Psoas muscle (tissue), 8 donors: ENCODE results near the gene CASTOR1. TPM values are rescaled to one million over a fixed set of nuclear protein-coding genes. Genes with fewer than 3 reads are reported as not detected.

ENCODE experiments used
- ATAC-seq, 4 donors: fragments of 200-7000 bp; cut with Tn5 transposase; one replicate each; pipeline ENCODE4 v1.9.1; 2020; ENCODE audit warnings: moderate library complexity in 3 of 4, mild to moderate bottlenecking in 2 of 4
- DNase-seq, 2 donors: peaks; one replicate each; pipeline ENCODE4 v3.0.0-alpha.2; 2020
- H3K27ac ChIP-seq: fragments of 200-600 bp; one replicate; pipeline ENCODE4 v1.8.0; 2022
- H3K27me3 ChIP-seq, 3 donors: fragments of 200-600 bp in 1 of 3; one replicate each; pipeline versions ENCODE4 v1.6.1 to v1.8.0; 2013 to 2022; ENCODE audit warnings: low read length in 2 of 3, mild to moderate bottlenecking in 2 of 3, moderate library complexity in 1 of 3; ENCODE audit not compliant: insufficient read depth in 3 of 3
- H3K36me3 ChIP-seq, 2 donors: fragments of 200-600 bp in 1 of 2; one replicate each; pipeline versions ENCODE4 v1.6.1 to v1.8.0; 2013 to 2022; ENCODE audit warnings: low read depth in 1 of 2, mild to moderate bottlenecking in 1 of 2, moderate library complexity in 1 of 2; ENCODE audit not compliant: insufficient read depth in 1 of 2
- H3K4me1 ChIP-seq: fragments of 200-600 bp; one replicate; pipeline ENCODE4 v1.8.0; 2022
- H3K4me3 ChIP-seq: fragments of 200-600 bp; one replicate; pipeline ENCODE4 v1.8.0; 2022; ENCODE audit warnings: mild to moderate bottlenecking
- H3K9me3 ChIP-seq: fragments of 200-600 bp; one replicate; pipeline ENCODE4 v1.8.0; 2022
- CTCF ChIP-seq: fragments of 200-600 bp; IDR thresholded peaks from one replicate; pipeline ENCODE4 v1.8.0; 2022; ENCODE audit warnings: antibody characterized with exemption
- WGBS, 3 donors: extraction: QIAGEN DNeasy Blood & Tissue Kit; methylation state at CpG; one replicate each; pipeline versions ENCODE4 v1.1.6 to v1.1.7; 2013; 5-methylcytosine and 5-hydroxymethylcytosine counted together
- intact Hi-C, 2 donors: fragments of 100-400 bp; cut with DNase I; formaldehyde crosslinking; loops; one replicate each; pipeline versions ENCODE4 v1.11.0 to v1.14.2; 2022
- polyA plus RNA-seq, 3 donors: library from polyadenylated mRNA; stranded (reverse); fragments of 200-250 nt; gene quantifications; one replicate each; pipeline ENCODE4 v1.2.3, GENCODE V29; 2013
- total RNA-seq, 4 donors: library from RNA; stranded (reverse); fragmentation: NEBNext Ultra II Directional in 2 of 4; extraction: Animal tissue kit (Norgen Biotek cat#: 25700) in 2 of 4; gene quantifications; one replicate each; pipeline versions ENCODE4 v1.2.1 to v1.2.4, GENCODE V29; 2021 to 2023
- donor health status: healthy with polysubstance abuse.
- donor health status: DM: no; HTN: no; CAD: no; lungs with moderate emphysema.
- donor health status: Bipolar disorder and iron deficiency.
- donor health status: healthy.
- donor health status: DM: yes; HTN: yes; CAD: no.
- donor health status: DM: no; HTN: no; CAD: no.
- donor health status: DM: no; HTN: no; CAD: no.
- donor health status: DM: yes; HTN: yes; CAD: no.

The CASTOR1 gene
- total and polyA plus RNA-seq, 7 donors: 0.44 to 5.1 (median 2.9) TPM

- no peaks in the 10 kb centered on the region for H3K36me3 ChIP-seq
- H3K27me3 ChIP-seq: peaks cover 0 to 51% (median 16%) of the 10 kb centered on the region in 3 donors
- no peaks in the 10 kb centered on the region for H3K9me3 ChIP-seq
- intact Hi-C loops: no loop called here
- no peak overlapping the region for H3K27ac ChIP-seq
- ATAC-seq (no peak), DNase-seq (no peak)
- no peak overlapping the region for H3K4me3 ChIP-seq
- WGBS, 3 donors: 78 to 85% (median 82%) methylated on average over 11 of the region's 11 CpGs
- no peak for TF ChIP-seq CTCF
- H3K4me1 ChIP-seq: peaks cover 4% of the 10 kb centered on the region
Measured at GRCh38 chr22:30247561-30247960, 41.7 kb downstream of the CASTOR1 start.

- H3K36me3 ChIP-seq: no peaks in the 10 kb centered on the region
- no peak for TF ChIP-seq CTCF
- no peak overlapping the region for H3K27ac ChIP-seq
- no peak for DNase-seq
- peaks cover 4% of the 10 kb centered on the region for H3K4me1 ChIP-seq
- WGBS, 3 donors: 33 to 37% (median 33%) methylated on average over 15 of the region's 15 CpGs
- peaks cover 0 to 51% (median 18%) of the 10 kb centered on the region in 3 donors for H3K27me3 ChIP-seq
- intact Hi-C loops: no loop called here
- peak overlapping the region; percentile 61 for H3K4me3 ChIP-seq
- no peak for ATAC-seq
- no peaks in the 10 kb centered on the region for H3K9me3 ChIP-seq
Measured at GRCh38 chr22:30246814-30247376, 42.4 kb downstream of the CASTOR1 start.

- intact Hi-C loops: no loop called here
- 1 to 4% (median 2%) methylated on average over 42 to 64 of the region's 64 CpGs for WGBS, 3 donors
- DNase-seq (no peak), ATAC-seq (peak in 2 of 4 donors; percentile 15 to 58)
- Histone ChIP-seq H3K4me3 (peak within 1 kb of the TSS; percentile 61), H3K27ac (no peak within 1 kb of the TSS), H3K9me3 (no peaks in the 10 kb centered on the region), H3K27me3 (peaks cover 0 to 51% (median 18%) of the 10 kb centered on the region in 3 donors), H3K4me1 (peaks cover 4% of the 10 kb centered on the region), H3K36me3 (no peaks in the 10 kb centered on the region)
- no peak for TF ChIP-seq CTCF
Measured at GRCh38 chr22:30245985-30246813, 43.1 kb downstream of the CASTOR1 start, which contains the start of gene LIF. Gene LIF (minus strand): TSS chr22:30246759. CDS start chr22:30246695, 64 bp downstream.

GRCh38 chr22:30245181-30245984 is 43.9 kb downstream of the CASTOR1 start:
- TF ChIP-seq CTCF: no peak
- peak overlapping the region; percentile 61 for H3K4me3 ChIP-seq
- H3K4me1 ChIP-seq: peaks cover 4% of the 10 kb centered on the region
- ATAC-seq (no peak), DNase-seq (no peak)
- WGBS, 3 donors: 59 to 60% (median 60%) methylated on average over 13 to 15 of the region's 15 CpGs
- H3K9me3 ChIP-seq: no peaks in the 10 kb centered on the region
- no peaks in the 10 kb centered on the region for H3K36me3 ChIP-seq
- H3K27ac ChIP-seq: no peak overlapping the region
- intact Hi-C loops: no loop called here
- peaks cover 0 to 51% (median 18%) of the 10 kb centered on the region in 3 donors for H3K27me3 ChIP-seq
